ENCODE measurements around the gene RNF217.
"Not testable (repeated sequence)": the region's sequence is repeated elsewhere in the genome, so short reads cannot be mapped to it uniquely, and the experiment has no call there.

The RNF217 gene

GRCh38 chr6:125019918-125020317 lies 57.7 kb downstream of the RNF217 start:
- no peak for DNase-seq

GRCh38 chr6:125020385-125020784 lies 58.1 kb downstream of the RNF217 start:
- no peak for DNase-seq

- no peak for DNase-seq
Observed at GRCh38 chr6:125022391-125022989, 60.3 kb downstream of the RNF217 start.

GRCh38 chr6:125025164-125025854 lies 63.1 kb downstream of the RNF217 start:
- DNase-seq, result no peak

GRCh38 chr6:125027287-125027686 lies 65.0 kb downstream of the RNF217 start:
- no peak for DNase-seq

- DNase-seq, result no peak
Observed at GRCh38 chr6:125030969-125031368, 68.7 kb downstream of the RNF217 start.

- no peak for DNase-seq
Observed at GRCh38 chr6:125031385-125031784, 69.1 kb downstream of the RNF217 start.

GRCh38 chr6:125034929-125035328 lies 72.7 kb downstream of the RNF217 start:
- not testable (repeated sequence) for DNase-seq

GRCh38 chr6:125036486-125036885 lies 74.2 kb downstream of the RNF217 start:
- DNase-seq, result not testable (repeated sequence)

GRCh38 chr6:125037827-125038226 lies 75.6 kb downstream of the RNF217 start:
- DNase-seq, result no peak

- DNase-seq, result no peak
Observed at GRCh38 chr6:125038925-125039324, 76.7 kb downstream of the RNF217 start.

GRCh38 chr6:125041740-125042459 lies 79.7 kb downstream of the RNF217 start:
- DNase-seq, result no peak

- DNase-seq, result no peak
Observed at GRCh38 chr6:125044066-125044465, 81.8 kb downstream of the RNF217 start.

GRCh38 chr6:125044667-125045066 lies 82.4 kb downstream of the RNF217 start:
- no peak for DNase-seq

GRCh38 chr6:125046107-125046925 lies 84.1 kb downstream of the RNF217 start:
- no peak for DNase-seq

GRCh38 chr6:125048274-125048673 lies 86.0 kb downstream of the RNF217 start:
- no peak for DNase-seq

GRCh38 chr6:125050663-125051318 lies 88.6 kb downstream of the RNF217 start:
- DNase-seq, result no peak

GRCh38 chr6:125053809-125054208 lies 91.6 kb downstream of the RNF217 start:
- DNase-seq, result no peak

- no peak for DNase-seq
Observed at GRCh38 chr6:125054331-125054730, 92.1 kb downstream of the RNF217 start.

GRCh38 chr6:125057392-125058246 lies 95.4 kb downstream of the RNF217 start:
- DNase-seq, result no peak

GRCh38 chr6:125058546-125058945 lies 96.3 kb downstream of the RNF217 start:
- no peak for DNase-seq

GRCh38 chr6:125063307-125063706 lies 101.1 kb downstream of the RNF217 start:
- no peak for DNase-seq

All from activated naive CD4-positive, alpha-beta T cell treated with anti-CD3 and anti-CD28 coated beads, Interleukin-2, amount 50 U/mL, for 16 hours (primary cell).